Loucy (cell line): ENCODE results near the gene ZBED4.

Experiments
- EZH2phosphoT487 ChIP-seq: fragments of 200-600 bp; IDR thresholded peaks from 2 replicates; pipeline ENCODE4 v1.6.1; 2018; ENCODE audit warnings: antibody characterized with exemption, mild to moderate bottlenecking, moderate library complexity, borderline replicate concordance
- TF ChIP-seq, protein P1 (sequence below): fragments of 200-600 bp; sonication (generic); conservative IDR thresholded peaks from 2 replicates; pipeline ENCODE4 v1.5.1; 2014; ENCODE audit warnings: mild to moderate bottlenecking, antibody characterized with exemption, low read length

DNA sequence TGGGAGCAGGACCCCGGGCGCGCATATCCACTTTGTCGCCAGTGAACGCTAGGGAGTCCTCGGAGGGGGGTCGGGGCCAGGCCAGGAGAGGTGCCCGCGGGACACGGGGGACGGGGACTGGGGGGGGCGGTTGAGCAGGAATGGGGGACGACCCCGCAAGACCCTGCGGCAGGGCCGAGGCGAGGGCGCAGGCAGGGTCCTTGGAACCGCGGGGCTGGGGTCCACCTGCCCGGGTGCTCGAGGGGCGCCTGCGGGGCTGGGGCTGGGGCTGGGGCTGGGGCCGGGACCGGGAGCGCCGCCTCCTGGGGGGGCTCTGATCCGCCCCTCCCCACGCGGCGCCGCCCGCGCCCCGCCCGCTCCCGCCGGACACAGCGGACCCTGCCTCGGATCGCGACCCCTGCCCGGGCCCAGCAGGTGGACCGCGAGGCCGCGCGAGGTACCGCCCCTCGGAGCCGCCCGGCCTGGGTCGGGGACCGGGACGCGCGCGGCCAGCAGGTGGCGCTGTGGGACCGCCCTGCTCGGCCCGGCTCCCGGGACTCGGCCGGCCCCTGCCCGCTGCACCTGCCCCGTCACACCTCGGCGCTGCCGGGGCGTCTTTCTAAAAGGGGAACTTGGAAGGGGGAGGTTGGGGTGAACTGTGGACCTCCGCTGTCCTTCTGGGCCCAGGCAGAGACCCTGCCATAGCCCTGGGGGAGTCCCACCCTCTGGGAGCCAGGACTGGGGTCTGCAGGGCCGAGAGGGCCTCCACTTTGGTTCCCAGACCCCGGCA lies 75.8 kb downstream of the ZBED4 start:
- TF ChIP-seq, protein P1, sequence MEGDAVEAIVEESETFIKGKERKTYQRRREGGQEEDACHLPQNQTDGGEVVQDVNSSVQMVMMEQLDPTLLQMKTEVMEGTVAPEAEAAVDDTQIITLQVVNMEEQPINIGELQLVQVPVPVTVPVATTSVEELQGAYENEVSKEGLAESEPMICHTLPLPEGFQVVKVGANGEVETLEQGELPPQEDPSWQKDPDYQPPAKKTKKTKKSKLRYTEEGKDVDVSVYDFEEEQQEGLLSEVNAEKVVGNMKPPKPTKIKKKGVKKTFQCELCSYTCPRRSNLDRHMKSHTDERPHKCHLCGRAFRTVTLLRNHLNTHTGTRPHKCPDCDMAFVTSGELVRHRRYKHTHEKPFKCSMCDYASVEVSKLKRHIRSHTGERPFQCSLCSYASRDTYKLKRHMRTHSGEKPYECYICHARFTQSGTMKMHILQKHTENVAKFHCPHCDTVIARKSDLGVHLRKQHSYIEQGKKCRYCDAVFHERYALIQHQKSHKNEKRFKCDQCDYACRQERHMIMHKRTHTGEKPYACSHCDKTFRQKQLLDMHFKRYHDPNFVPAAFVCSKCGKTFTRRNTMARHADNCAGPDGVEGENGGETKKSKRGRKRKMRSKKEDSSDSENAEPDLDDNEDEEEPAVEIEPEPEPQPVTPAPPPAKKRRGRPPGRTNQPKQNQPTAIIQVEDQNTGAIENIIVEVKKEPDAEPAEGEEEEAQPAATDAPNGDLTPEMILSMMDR, result peak; percentile 64
- no peak for TF ChIP-seq EZH2phosphoT487
